DND-41 (cell line): ENCODE data around the gene RELA.

Source experiments
- ATAC-seq: fragments of 200-7000 bp; cut with Tn5 transposase; 3 replicates; pipeline ENCODE4 v1.9.1; 2021; ENCODE audit warnings: low read depth; ENCODE audit not compliant: insufficient read depth
- DNase-seq: peaks from one replicate; pipeline ENCODE4 v3.0.0-alpha.2; 2020
- H2AFZ ChIP-seq: 2 replicates; pipeline ENCODE4 v1.6.0; 2012; ENCODE audit warnings: low read depth, low read length
- H3K27ac ChIP-seq: 2 replicates; pipeline ENCODE4 v1.5.1; 2012; ENCODE audit warnings: low read length, inconsistent platforms
- H3K27me3 ChIP-seq: fragments of 200-600 bp; sonication (generic); 2 replicates; pipeline ENCODE4 v1.6.0; 2012; ENCODE audit warnings: low read length, mild to moderate bottlenecking, inconsistent platforms; ENCODE audit not compliant: insufficient read depth, poor library complexity
- H3K36me3 ChIP-seq: 2 replicates; pipeline ENCODE4 v1.5.1; 2012; ENCODE audit warnings: low read length, inconsistent platforms; ENCODE audit not compliant: insufficient read depth
- H3K4me1 ChIP-seq: 2 replicates; pipeline ENCODE4 v1.5.1; 2012; ENCODE audit warnings: mild to moderate bottlenecking, low read length; ENCODE audit not compliant: insufficient read depth
- H3K4me2 ChIP-seq: 2 replicates; pipeline ENCODE4 v1.6.0; 2012; ENCODE audit warnings: mild to moderate bottlenecking, moderate library complexity, low read length, inconsistent platforms; ENCODE audit not compliant: insufficient read depth
- H3K4me3 ChIP-seq, 2 experiments: fragments of 200-600 bp in 1 of 2; shearing (Covaris generic) in 1 of 2; 2 replicates each; pipeline ENCODE4 v1.5.1; 2012 to 2016; ENCODE audit warnings: inconsistent platforms in 2 of 2, low read length in 2 of 2, mild to moderate bottlenecking in 2 of 2, low read depth in 1 of 2, moderate library complexity in 1 of 2
- H3K79me2 ChIP-seq: 2 replicates; pipeline ENCODE4 v1.6.0; 2012; ENCODE audit warnings: low read length, inconsistent platforms; ENCODE audit not compliant: insufficient read depth
- H3K9ac ChIP-seq: 2 replicates; pipeline ENCODE4 v1.6.0; 2012; ENCODE audit warnings: low read depth, mild to moderate bottlenecking, inconsistent platforms, low read length, moderate library complexity
- H3K9me3 ChIP-seq: 2 replicates; pipeline ENCODE4 v1.5.1; 2012; ENCODE audit warnings: low read length, moderate library complexity, mild to moderate bottlenecking, inconsistent platforms; ENCODE audit not compliant: insufficient read depth, severe bottlenecking
- H4K20me1 ChIP-seq: 2 replicates; pipeline ENCODE4 v1.6.0; 2012; ENCODE audit warnings: low read length; ENCODE audit not compliant: insufficient read depth
- CTCF ChIP-seq: IDR thresholded peaks from 2 replicates; pipeline ENCODE4 v1.5.1; 2012; ENCODE audit warnings: borderline replicate concordance, low read length, moderate library complexity, mild to moderate bottlenecking; ENCODE audit not compliant: poor library complexity, severe bottlenecking; ENCODE audit errors: extremely low read depth
- EZH2 ChIP-seq: IDR thresholded peaks from 3 replicates; pipeline ENCODE4 v1.6.1; 2012; ENCODE audit warnings: borderline replicate concordance, low read depth, mild to moderate bottlenecking, moderate library complexity, low read length, inconsistent platforms; ENCODE audit not compliant: severe bottlenecking

Gene RELA

DNA sequence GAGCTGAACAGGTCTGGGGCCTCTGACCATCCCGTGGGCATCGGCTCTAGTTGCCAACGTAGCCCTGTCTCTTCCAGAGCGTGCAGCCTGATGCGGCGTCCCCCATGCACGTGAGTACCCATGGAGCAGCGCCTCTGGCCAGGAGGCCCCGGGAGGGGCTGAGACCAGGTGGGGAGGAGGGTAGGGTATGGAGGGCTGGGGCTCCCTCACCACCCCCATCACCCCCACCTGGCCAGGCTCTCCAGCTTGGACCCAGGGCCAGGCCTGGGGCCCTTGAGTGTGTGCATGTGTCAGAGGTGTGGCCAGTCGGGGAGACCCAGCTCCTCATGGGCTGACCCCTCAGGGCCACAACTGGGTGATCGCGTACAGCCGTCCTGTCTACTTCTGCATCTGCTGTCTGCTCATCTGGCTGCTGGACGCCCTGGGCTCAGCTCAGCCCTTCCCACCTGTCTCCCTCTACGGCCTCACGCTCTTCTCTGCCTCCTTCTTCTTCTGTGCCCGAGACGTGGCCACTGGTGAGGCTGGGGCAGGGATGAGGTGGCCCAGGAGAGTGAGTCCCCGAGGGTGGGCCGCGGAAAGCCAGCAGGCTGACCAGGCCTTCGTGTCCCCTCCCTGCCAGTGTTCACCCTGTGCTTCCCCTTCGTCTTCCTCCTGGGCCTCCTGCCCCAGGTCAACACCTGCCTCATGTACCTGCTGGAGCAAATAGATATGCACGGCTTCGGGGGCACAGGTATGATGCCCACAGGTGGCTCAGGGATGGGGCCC is 38.7 kb downstream of the RELA start:
- Histone ChIP-seq H3K79me2 (peaks cover 24% of the 10 kb centered on the region), H3K4me2 (no peak overlapping the region), H3K27ac (no peak overlapping the region), H3K9me3 (no peaks in the 10 kb centered on the region), H3K27me3 (no peaks in the 10 kb centered on the region), H3K4me1 (no peaks in the 10 kb centered on the region; the same call in none of the 2 replicates), H2AFZ (no peak overlapping the region), H3K4me3 (no peak overlapping the region), H3K36me3 (peaks cover 95% of the 10 kb centered on the region), H3K9ac (no peak overlapping the region), H4K20me1 (peaks cover 49% of the 10 kb centered on the region)
- DNase-seq (no peak), ATAC-seq (0 out of 3 replicates have a peak, but pooled peaks have one; percentile 6)
- TF ChIP-seq EZH2: no peak
- no peak for TF ChIP-seq CTCF

GRCh38 chr11:65623177-65623576 is 39.5 kb downstream of the RELA start:
- no peak overlapping the region for H2AFZ ChIP-seq
- no peak overlapping the region for H3K4me2 ChIP-seq
- DNase-seq: no peak
- no peak for ATAC-seq
- peaks cover 57% of the 10 kb centered on the region for H4K20me1 ChIP-seq
- peaks cover 95% of the 10 kb centered on the region for H3K36me3 ChIP-seq
- no peak for TF ChIP-seq CTCF
- no peak for TF ChIP-seq EZH2
- H3K9me3 ChIP-seq: no peaks in the 10 kb centered on the region
- H3K4me1 ChIP-seq: peaks cover 7% of the 10 kb centered on the region
- H3K27me3 ChIP-seq: no peaks in the 10 kb centered on the region
- H3K4me3 ChIP-seq: no peak overlapping the region
- no peak overlapping the region for H3K9ac ChIP-seq
- peaks cover 33% of the 10 kb centered on the region for H3K79me2 ChIP-seq
- H3K27ac ChIP-seq: no peak overlapping the region

- Histone ChIP-seq H3K36me3 (peaks cover 95% of the 10 kb centered on the region), H3K27ac (no peak overlapping the region), H2AFZ (no peak overlapping the region), H3K4me1 (peaks cover 19% of the 10 kb centered on the region), H3K9ac (no peak overlapping the region), H3K9me3 (no peaks in the 10 kb centered on the region), H3K4me3 (no peak overlapping the region), H4K20me1 (peaks cover 64% of the 10 kb centered on the region), H3K4me2 (no peak overlapping the region), H3K27me3 (no peaks in the 10 kb centered on the region), H3K79me2 (peaks cover 45% of the 10 kb centered on the region)
- ATAC-seq (no peak), DNase-seq (no peak)
- TF ChIP-seq EZH2: no peak
- no peak for TF ChIP-seq CTCF
These were observed 40.7 kb downstream of the RELA start for GRCh38 chr11:65622011-65622410.

DNA sequence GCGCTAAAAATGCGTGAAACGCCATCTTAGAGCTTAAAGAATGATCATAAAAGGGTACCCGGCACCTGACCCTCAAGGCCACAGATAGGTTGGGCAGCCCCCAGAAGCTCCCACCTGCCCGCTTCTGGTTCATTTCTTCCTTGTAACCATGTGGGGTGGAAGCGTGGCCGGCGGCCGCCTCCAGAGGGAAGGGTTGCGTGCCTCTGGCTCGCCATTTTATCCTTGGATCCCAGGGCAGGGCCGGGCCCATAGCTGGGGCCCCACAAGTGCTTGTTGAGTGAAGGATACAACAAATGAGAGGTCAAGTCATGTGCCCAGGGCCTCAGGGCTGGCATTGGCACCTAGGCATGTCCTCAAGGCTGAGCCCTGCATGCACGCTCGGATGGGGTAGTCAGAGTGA is 41.3 kb downstream of the RELA start:
- Histone ChIP-seq H3K79me2 (peaks cover 50% of the 10 kb centered on the region), H3K36me3 (peaks cover 94% of the 10 kb centered on the region)
- TF ChIP-seq EZH2 (no peak), CTCF (no peak)

More for the DNA sequence above, 41.3 kb downstream of the RELA start:
- Histone ChIP-seq H4K20me1 (peaks cover 64% of the 10 kb centered on the region), H3K4me3 (no peak overlapping the region), H2AFZ (no peak overlapping the region), H3K27ac (no peak overlapping the region), H3K9me3 (no peaks in the 10 kb centered on the region), H3K4me1 (peaks cover 25% of the 10 kb centered on the region), H3K4me2 (no peak overlapping the region), H3K27me3 (no peaks in the 10 kb centered on the region), H3K9ac (no peak overlapping the region)
- DNase-seq (no peak), ATAC-seq (no peak)
